PFSK-1 (cell line): ENCODE measurements around the gene DMBX1.

Experiments
- FOXP2 ChIP-seq: optimal IDR thresholded peaks from 2 replicates; pipeline ENCODE3; 2011; ENCODE audit warnings: borderline replicate concordance, control low read depth, inconsistent platforms; ENCODE audit not compliant: insufficient read depth; ENCODE audit errors: extremely low read length, extremely low read depth
- POLR2AphosphoS5 ChIP-seq: IDR thresholded peaks from 2 replicates; pipeline ENCODE4 v1.6.1; 2012; ENCODE audit warnings: low read depth, mild to moderate bottlenecking, control low read depth, low read length, moderate library complexity
- SIN3A ChIP-seq: IDR thresholded peaks from 2 replicates; pipeline ENCODE4 v1.6.1; 2012; ENCODE audit warnings: mild to moderate bottlenecking, low read length, moderate library complexity, borderline replicate concordance; ENCODE audit not compliant: insufficient read depth
- TAF1 ChIP-seq: IDR thresholded peaks from 2 replicates; pipeline ENCODE4 v1.6.1; 2012; ENCODE audit warnings: low read length, control low read depth, borderline replicate concordance; ENCODE audit not compliant: insufficient read depth
- TF ChIP-seq, protein P1 (sequence below), 2 experiments: IDR thresholded peaks; 2 replicates each; pipeline versions ENCODE4 v1.6.1 to v1.8.0; 2011 to 2012; ENCODE audit warnings: low read depth in 2 of 2, low read length in 2 of 2, control low read depth in 1 of 2, inconsistent platforms in 1 of 2, mild to moderate bottlenecking in 1 of 2, moderate library complexity in 1 of 2; ENCODE audit not compliant: insufficient read depth in 1 of 2

DMBX1 gene

DNA sequence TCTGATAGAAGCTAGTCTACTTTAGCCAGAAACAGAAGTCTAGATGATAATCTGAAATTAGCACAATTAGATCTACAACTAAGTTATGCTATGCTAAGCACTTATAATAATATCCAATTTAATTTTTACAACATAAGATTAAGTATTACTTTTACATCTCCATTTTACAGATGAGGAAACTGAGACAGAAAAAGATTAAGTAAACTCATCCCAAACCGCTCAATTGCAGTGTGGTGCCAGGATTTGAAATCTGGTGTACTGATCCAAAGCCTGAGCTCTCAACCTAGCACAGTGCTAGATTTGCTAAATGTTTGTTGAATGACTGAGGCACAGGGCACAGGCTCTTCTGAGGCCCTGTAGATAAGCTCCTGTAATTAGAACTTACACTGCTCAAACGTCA, 48.0 kb downstream of the DMBX1 start:
- TF ChIP-seq SIN3A (no peak), POLR2AphosphoS5 (no peak), FOXP2 (no peak), TAF1 (no peak)
- TF ChIP-seq, protein P1, sequence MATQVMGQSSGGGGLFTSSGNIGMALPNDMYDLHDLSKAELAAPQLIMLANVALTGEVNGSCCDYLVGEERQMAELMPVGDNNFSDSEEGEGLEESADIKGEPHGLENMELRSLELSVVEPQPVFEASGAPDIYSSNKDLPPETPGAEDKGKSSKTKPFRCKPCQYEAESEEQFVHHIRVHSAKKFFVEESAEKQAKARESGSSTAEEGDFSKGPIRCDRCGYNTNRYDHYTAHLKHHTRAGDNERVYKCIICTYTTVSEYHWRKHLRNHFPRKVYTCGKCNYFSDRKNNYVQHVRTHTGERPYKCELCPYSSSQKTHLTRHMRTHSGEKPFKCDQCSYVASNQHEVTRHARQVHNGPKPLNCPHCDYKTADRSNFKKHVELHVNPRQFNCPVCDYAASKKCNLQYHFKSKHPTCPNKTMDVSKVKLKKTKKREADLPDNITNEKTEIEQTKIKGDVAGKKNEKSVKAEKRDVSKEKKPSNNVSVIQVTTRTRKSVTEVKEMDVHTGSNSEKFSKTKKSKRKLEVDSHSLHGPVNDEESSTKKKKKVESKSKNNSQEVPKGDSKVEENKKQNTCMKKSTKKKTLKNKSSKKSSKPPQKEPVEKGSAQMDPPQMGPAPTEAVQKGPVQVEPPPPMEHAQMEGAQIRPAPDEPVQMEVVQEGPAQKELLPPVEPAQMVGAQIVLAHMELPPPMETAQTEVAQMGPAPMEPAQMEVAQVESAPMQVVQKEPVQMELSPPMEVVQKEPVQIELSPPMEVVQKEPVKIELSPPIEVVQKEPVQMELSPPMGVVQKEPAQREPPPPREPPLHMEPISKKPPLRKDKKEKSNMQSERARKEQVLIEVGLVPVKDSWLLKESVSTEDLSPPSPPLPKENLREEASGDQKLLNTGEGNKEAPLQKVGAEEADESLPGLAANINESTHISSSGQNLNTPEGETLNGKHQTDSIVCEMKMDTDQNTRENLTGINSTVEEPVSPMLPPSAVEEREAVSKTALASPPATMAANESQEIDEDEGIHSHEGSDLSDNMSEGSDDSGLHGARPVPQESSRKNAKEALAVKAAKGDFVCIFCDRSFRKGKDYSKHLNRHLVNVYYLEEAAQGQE (IDR thresholded peaks at IDR 0.05; ENCODE audit: insufficient read depth in 1 of 2, low read depth in 2 of 2, low read length in 2 of 2): no peak

DNA sequence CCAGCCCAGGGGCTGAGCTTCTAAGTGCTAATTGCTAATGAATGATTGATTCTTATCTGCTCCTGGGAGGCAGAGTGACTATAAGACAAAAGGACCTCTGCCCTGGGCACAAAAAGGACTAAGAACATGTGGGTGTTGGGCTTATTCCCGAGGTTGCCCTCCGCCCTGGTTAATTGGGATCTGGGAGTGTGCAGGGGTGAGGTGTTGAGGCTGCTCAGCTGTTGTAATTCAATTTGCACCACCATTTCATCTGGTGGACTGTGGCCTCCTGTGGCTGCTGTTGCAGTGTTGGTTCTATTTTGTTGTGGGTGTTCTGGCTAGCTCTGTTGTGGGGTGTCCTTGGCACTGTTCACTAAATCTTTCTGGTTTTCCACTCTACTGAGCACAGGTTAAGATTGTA, 48.5 kb downstream of the DMBX1 start:
- TF ChIP-seq POLR2AphosphoS5: no peak
- no peak for TF ChIP-seq SIN3A
- TF ChIP-seq, protein P1 (IDR thresholded peaks at IDR 0.05; ENCODE audit: insufficient read depth in 1 of 2, low read depth in 2 of 2, low read length in 2 of 2): no peak
- TF ChIP-seq TAF1: no peak
- no peak for TF ChIP-seq FOXP2
